Measurements from ENCODE around the gene ACTL8.

- TF ChIP-seq BHLHE40 (IDR thresholded peaks at IDR 0.05; ENCODE audit: borderline replicate concordance) (no peak), SP1 (IDR thresholded peaks at IDR 0.05) (no peak), FOXK2 (IDR thresholded peaks at IDR 0.05) (no peak), TARDBP (IDR thresholded peaks at IDR 0.05) (no peak), SUZ12 (IDR thresholded peaks at IDR 0.05) (no peak), FOXM1 (IDR thresholded peaks at IDR 0.05; ENCODE audit: borderline replicate concordance) (no peak), NFRKB (IDR thresholded peaks at IDR 0.05) (no peak), FOXA1 (IDR thresholded peaks at IDR 0.05) (no peak), PKNOX1 (IDR thresholded peaks at IDR 0.05) (no peak), CTBP1 (IDR thresholded peaks at IDR 0.05; ENCODE audit: borderline replicate concordance) (no peak), ZNF384 (IDR thresholded peaks at IDR 0.05) (no peak), ARNT (IDR thresholded peaks at IDR 0.05) (no peak)
Measured at GRCh38 chr1:17780916-17781315, 25.8 kb downstream of the ACTL8 start.

All from HEK293T (cell line).